HepG2 (cell line): ENCODE measurements around the gene GAL3ST2. TPM values are rescaled to one million over a fixed set of nuclear protein-coding genes. Genes with fewer than 3 reads are reported as not detected.

Experiments
- ATAC-seq: fragments of 200-7000 bp; cut with Tn5 transposase; 3 replicates; pipeline ENCODE4 v1.9.1; 2020; ENCODE audit warnings: mild to moderate bottlenecking, moderate library complexity
- BruUV-seq: library from RNA; stranded (reverse); fragments of 400-500 nt; replicated peaks from 2 replicates; lab custom pipeline; 2021; lab: Mats Ljungman, UMichigan
- CTCF ChIA-PET: fragments of 300-600 bp; formaldehyde crosslinking; extraction: SDS; loops from one replicate; lab custom pipeline; 2021; ENCODE audit warnings: low total read pairs, inconsistent platforms, low intra/inter-chr PET ratio; lab: Yijun Ruan, JAX
- POLR2A ChIA-PET: fragments of 350-600 bp; sonication (Branson Sonifier 250); formaldehyde crosslinking; loops from one replicate; lab custom pipeline; 2020; ENCODE audit warnings: antibody characterized with exemption, inconsistent platforms; lab: Yijun Ruan, JAX
- DNase-seq: peaks from one replicate; pipeline ENCODE4 v3.0.0-alpha.2; 2015; ENCODE audit warnings: low spot score
- FAIRE-seq: peaks from 3 replicates; lab custom pipeline; 2011; peaks lifted over from hg19 to GRCh38; lab: Jason Lieb, UNC
- H2AFZ ChIP-seq: one replicate; pipeline ENCODE4 v1.6.1; 2011; ENCODE audit warnings: low read length, inconsistent platforms
- H3K27ac ChIP-seq: fragments of 300-600 bp; 3 replicates; pipeline ENCODE4 v1.8.0; 2011; ENCODE audit warnings: mixed run types, mild to moderate bottlenecking, mixed read lengths, low read length, inconsistent platforms; ENCODE audit not compliant: insufficient read depth; ENCODE audit errors: extremely low read length
- H3K27me3 ChIP-seq, 2 experiments: fragments of 200-600 bp in 1 of 2; 2 replicates in 1 of 2; 3 replicates in 1 of 2; pipeline versions ENCODE4 v1.6.0 to v1.8.0; 2011; ENCODE audit warnings: low read length in 2 of 2, mild to moderate bottlenecking in 2 of 2, moderate library complexity in 2 of 2, inconsistent platforms in 1 of 2; ENCODE audit not compliant: insufficient read depth in 2 of 2, control insufficient read depth in 1 of 2
- H3K36me3 ChIP-seq, 2 experiments: fragments of 200-600 bp in 1 of 2; replicated peaks in 1 of 2; 2 replicates in 1 of 2; 3 replicates in 1 of 2; pipeline versions ENCODE4 v1.5.1 to v1.8.0; 2011; ENCODE audit warnings: low read length in 2 of 2, inconsistent platforms in 1 of 2; ENCODE audit not compliant: insufficient read depth in 2 of 2, control insufficient read depth in 1 of 2
- H3K4me1 ChIP-seq: 2 replicates; pipeline ENCODE4 v1.5.1; 2012; ENCODE audit warnings: low read length, inconsistent platforms; ENCODE audit not compliant: insufficient read depth
- H3K4me2 ChIP-seq: 2 replicates; pipeline ENCODE4 v1.6.0; 2011; ENCODE audit warnings: low read depth, low read length, inconsistent platforms
- H3K4me3 ChIP-seq, 3 experiments: fragments of 200-600 bp in 1 of 3; sonication (generic), shearing (Covaris generic) in 1 of 3; replicated peaks in 1 of 3; 2 replicates each; pipeline ENCODE4 v1.5.1; 2011 to 2016; ENCODE audit warnings: low read length in 3 of 3, inconsistent platforms in 2 of 3, low read depth in 2 of 3, mild to moderate bottlenecking in 2 of 3, control low read depth in 1 of 3, mixed read lengths in 1 of 3; ENCODE audit not compliant: insufficient read depth in 1 of 3
- H3K79me2 ChIP-seq: one replicate; pipeline ENCODE4 v1.6.1; 2011; ENCODE audit warnings: low read length, inconsistent platforms; ENCODE audit not compliant: insufficient read depth
- H3K9ac ChIP-seq: 2 replicates; pipeline ENCODE4 v1.6.0; 2011; ENCODE audit warnings: mild to moderate bottlenecking, low read depth, low read length, inconsistent platforms; ENCODE audit not compliant: insufficient read depth
- H3K9me3 ChIP-seq: 2 replicates; pipeline ENCODE4 v1.5.1; 2012; ENCODE audit warnings: mild to moderate bottlenecking, low read length
- H4K20me1 ChIP-seq: 2 replicates; pipeline ENCODE4 v1.6.0; 2011; ENCODE audit warnings: inconsistent platforms, mild to moderate bottlenecking, low read length, moderate library complexity; ENCODE audit not compliant: insufficient read depth
- FOXK1 ChIP-seq: sonication (generic); formaldehyde crosslinking; IDR thresholded peaks from 2 replicates; pipeline ENCODE4 v1.4.0; 2020; ENCODE audit warnings: low read depth, missing genetic modification reagents, borderline replicate concordance
- FOXK2 ChIP-seq: fragments of 450-650 bp; IDR thresholded peaks from 2 replicates; pipeline ENCODE4 v1.6.1; 2016
- GABPA ChIP-seq, 2 experiments: IDR thresholded peaks; 2 replicates each; pipeline ENCODE4 v1.6.1; 2011 to 2016; ENCODE audit warnings: low read depth in 2 of 2, low read length in 1 of 2, missing biosample characterization in 1 of 2, missing genetic modification characterization in 1 of 2
- JARID2 ChIP-seq: sonication (generic); formaldehyde crosslinking; IDR thresholded peaks from 2 replicates; pipeline ENCODE4 v1.8.1; 2023; ENCODE audit warnings: missing genetic modification reagents, inconsistent platforms; ENCODE audit not compliant: insufficient replicate concordance
- NFIB ChIP-seq: sonication (generic); formaldehyde crosslinking; IDR thresholded peaks from 2 replicates; pipeline ENCODE4 v1.9.0; 2021; ENCODE audit warnings: missing genetic modification reagents, mild to moderate bottlenecking, borderline replicate concordance
- ZNF275 ChIP-seq: sonication (generic); formaldehyde crosslinking; IDR thresholded peaks from 2 replicates; pipeline ENCODE4 v1.8.0; 2022; ENCODE audit warnings: missing genetic modification reagents, mild to moderate bottlenecking, inconsistent platforms, borderline replicate concordance
- ZNF839 ChIP-seq: sonication (generic); formaldehyde crosslinking; IDR thresholded peaks from 2 replicates; pipeline ENCODE4 v1.4.0; 2020; ENCODE audit warnings: missing genetic modification reagents, mild to moderate bottlenecking, borderline replicate concordance
- WGBS: methylation state at CpG from one replicate; pipeline ENCODE4 v1.1.6; 2017; ENCODE audit warnings: low lambda C conversion rate; 5-methylcytosine and 5-hydroxymethylcytosine counted together
- in situ Hi-C: cut with HindIII; loops from 2 replicates; pipeline ENCODE4 v1.10.0; 2017; ENCODE audit warnings: low pct_unique_long_range_greater_than_20kb; ENCODE audit not compliant: extremely low pct_ligation_motif_present
- intact Hi-C: fragments of 100-400 bp; cut with micrococcal nuclease; formaldehyde crosslinking; loops from one replicate; pipeline ENCODE4 v1.10.0; 2022; ENCODE audit not compliant: unreplicated experiment
- polyA plus RNA-seq, 8 experiments: library from polyadenylated mRNA; depleted of rRNA in 3 of 8; stranded (reverse) in 7 of 8; unstranded in 1 of 8; fragments of >200 nt; fragmentation: Illumina TruSeq in 4 of 8; extraction: Trizol in 4 of 8; gene quantifications; 2 replicates each; pipeline versions ENCODE4 v1.2.1 to v1.2.3, GENCODE V29; 2011 to 2016; ENCODE audit warnings: low read depth in 4 of 8, missing spikeins in 1 of 8, mixed read lengths in 1 of 8; ENCODE audit not compliant: insufficient read depth in 1 of 8
- total RNA-seq, 5 experiments: library from RNA; depleted of rRNA; stranded (reverse); fragments of >200 nt; fragmentation: Illumina TruSeq; extraction: Trizol; gene quantifications; 2 replicates each; pipeline ENCODE4 v1.2.3, GENCODE V29; 2016; ENCODE audit warnings: low read depth in 1 of 5

The GAL3ST2 gene
- total and polyA plus RNA-seq, 2 of the 13 experiments (the other 11 are each of a cell fraction or from before 2014, with no cell fraction given) = 0.17 to 0.20 TPM

- intact Hi-C loops (no loop called here), in situ Hi-C loops (no loop called here)
- FAIRE-seq (no peak), ATAC-seq (no peak), DNase-seq (no peak)
- BruUV-seq = no TSS peak
- H2AFZ ChIP-seq = no peak overlapping the region
- ChIA-PET CTCF (no interaction called here), POLR2A (interaction anchor here (1.0 to 1.2 kb wide), 2 partner anchors 42 to 43 kb away, joined by 3 to 4 read pairs; partner anchors contain the start of gene NEU4)
- 48% methylated on average over 9 of the region's 26 CpGs for WGBS
- H4K20me1 ChIP-seq = no peaks in the 10 kb centered on the region
- H3K4me1 ChIP-seq = peaks cover 11% of the 10 kb centered on the region
- no peaks in the 10 kb centered on the region for H3K79me2 ChIP-seq
- H3K36me3 ChIP-seq = no peaks in the 10 kb centered on the region
- no peak overlapping the region for H3K27ac ChIP-seq
- H3K4me3 ChIP-seq = no peak overlapping the region
- no peak for TF ChIP-seq NFIB (CRISPR knock-in tag)
- TF ChIP-seq GABPA (IDR thresholded peaks at IDR 0.05; ENCODE audit: low read depth, low read length) = no peak
- TF ChIP-seq GABPA (CRISPR knock-in tag; IDR thresholded peaks at IDR 0.05; ENCODE audit: low read depth) = no peak
- TF ChIP-seq ZNF839 (CRISPR knock-in tag) = no peak
- no peak for TF ChIP-seq ZNF275 (CRISPR knock-in tag)
- no peak for TF ChIP-seq FOXK2
- no peak for TF ChIP-seq FOXK1 (CRISPR knock-in tag)
- no peak for TF ChIP-seq JARID2 (CRISPR knock-in tag)
- H3K9me3 ChIP-seq = no peaks in the 10 kb centered on the region
- H3K27me3 ChIP-seq = peaks cover 31 to 78% of the 10 kb centered on the region in 2 experiments; a peak in 4 of 5 replicates
- H3K4me2 ChIP-seq = no peak overlapping the region
- no peak overlapping the region for H3K9ac ChIP-seq
Observed at GRCh38 chr2:241851325-241852115, 74.9 kb downstream of the GAL3ST2 start.
